WERI-Rb-1 (cell line): ENCODE measurements around the gene ATF4.

Source experiments
- DNase-seq: peaks from one replicate; pipeline ENCODE4 v3.0.0-alpha.2; 2020
- H3K27ac ChIP-seq: fragments of 250-450 bp; sonication (Bioruptor Pico); 2 replicates; pipeline ENCODE4 v1.5.1; 2020; ENCODE audit warnings: mild to moderate bottlenecking, moderate library complexity
- H3K27me3 ChIP-seq: fragments of 250-450 bp; sonication (Bioruptor Pico); 2 replicates; pipeline ENCODE4 v1.5.1; 2021; ENCODE audit warnings: mild to moderate bottlenecking, low read depth, moderate library complexity; ENCODE audit not compliant: insufficient read depth, severe bottlenecking
- H3K36me3 ChIP-seq: fragments of 250-450 bp; sonication (Bioruptor Pico); 2 replicates; pipeline ENCODE4 v1.5.1; 2020; ENCODE audit warnings: mild to moderate bottlenecking, moderate library complexity
- H3K4me3 ChIP-seq: 2 replicates; pipeline ENCODE4 v1.5.1; 2011; ENCODE audit warnings: low read depth, mild to moderate bottlenecking, control low read depth, low read length
- H3K9me3 ChIP-seq: fragments of 250-450 bp; sonication (Bioruptor Pico); 2 replicates; pipeline ENCODE4 v1.5.1; 2021; ENCODE audit warnings: mild to moderate bottlenecking, moderate library complexity; ENCODE audit not compliant: severe bottlenecking
- CTCF ChIP-seq: IDR thresholded peaks from 2 replicates; pipeline ENCODE4 v1.5.1; 2011; ENCODE audit warnings: low read depth, mild to moderate bottlenecking, control low read depth, inconsistent platforms, low read length

The ATF4 gene

DNA sequence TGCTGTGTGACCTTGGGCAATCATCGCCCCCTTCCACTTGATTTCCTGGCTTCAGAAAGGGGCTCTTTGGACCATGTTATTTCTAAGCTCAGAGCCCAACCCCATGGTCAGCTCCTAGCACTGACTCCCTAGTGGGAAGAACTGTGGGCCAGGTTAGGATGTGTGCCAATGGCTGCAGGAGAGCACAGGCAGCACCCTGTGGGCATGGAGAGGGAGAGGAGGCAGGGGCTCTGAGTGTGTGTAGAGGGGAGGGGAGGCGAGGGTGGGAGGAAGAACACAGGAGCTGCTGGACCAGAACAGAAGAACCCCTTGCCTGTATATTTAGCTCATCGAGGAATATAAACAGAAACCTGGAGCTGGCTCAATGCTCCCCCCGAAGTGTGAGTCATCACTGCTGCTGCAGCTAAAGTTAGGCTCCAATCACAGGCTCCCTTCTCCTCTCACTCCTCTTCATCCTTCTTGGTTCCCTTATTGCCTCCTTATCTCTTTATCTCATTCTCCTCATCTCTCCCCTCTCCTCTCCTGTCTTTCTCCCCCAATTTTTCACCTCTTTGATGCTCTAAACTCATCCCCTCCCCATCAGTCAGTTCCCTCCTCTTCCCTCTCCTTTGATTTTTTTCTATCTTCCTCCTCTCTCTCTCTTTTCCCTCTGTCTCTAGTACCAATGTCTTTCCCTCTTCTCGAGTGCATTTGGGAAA is 26.7 kb downstream of the ATF4 start:
- Histone ChIP-seq H3K27ac (no peak overlapping the region), H3K9me3 (no peaks in the 10 kb centered on the region), H3K4me3 (no peak overlapping the region), H3K27me3 (no peaks in the 10 kb centered on the region), H3K36me3 (no peaks in the 10 kb centered on the region)
- TF ChIP-seq CTCF, result no peak
- DNase-seq, result no peak

DNA sequence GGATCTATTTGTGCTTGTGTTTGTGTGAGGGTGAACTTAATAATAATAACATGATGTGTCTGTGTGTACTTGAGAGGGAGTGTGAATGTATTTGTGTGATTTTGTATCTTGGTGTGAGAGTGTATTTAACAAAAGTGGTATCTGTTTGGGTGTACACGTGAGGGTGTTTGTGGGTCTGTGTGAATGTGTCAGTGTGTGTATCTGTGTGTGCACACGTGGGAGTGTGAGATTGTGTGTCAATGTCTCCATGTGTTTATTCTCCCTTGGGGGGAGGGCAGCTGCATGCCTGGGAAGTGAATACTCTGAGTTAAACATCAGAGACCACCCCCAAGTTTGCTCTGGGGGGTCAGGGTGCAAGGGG is 27.2 kb downstream of the ATF4 start:
- Histone ChIP-seq H3K9me3 (no peaks in the 10 kb centered on the region), H3K27ac (no peak overlapping the region), H3K27me3 (no peaks in the 10 kb centered on the region), H3K4me3 (no peak overlapping the region), H3K36me3 (no peaks in the 10 kb centered on the region)
- no peak for DNase-seq
- TF ChIP-seq CTCF, result no peak

GRCh38 chr22:39553429-39553828 is 33.1 kb downstream of the ATF4 start:
- Histone ChIP-seq H3K4me3 (no peak overlapping the region), H3K36me3 (no peaks in the 10 kb centered on the region), H3K27me3 (no peaks in the 10 kb centered on the region), H3K9me3 (no peaks in the 10 kb centered on the region), H3K27ac (no peak overlapping the region)
- no peak for TF ChIP-seq CTCF
- no peak for DNase-seq

- Histone ChIP-seq H3K9me3 (no peaks in the 10 kb centered on the region), H3K27me3 (no peaks in the 10 kb centered on the region), H3K36me3 (no peaks in the 10 kb centered on the region), H3K27ac (no peak overlapping the region), H3K4me3 (no peak overlapping the region)
- DNase-seq, result no peak
- TF ChIP-seq CTCF, result no peak
Measured at GRCh38 chr22:39554151-39554550, 33.8 kb downstream of the ATF4 start.

- H3K4me3 ChIP-seq, result peak overlapping the region; percentile 45
- peak; percentile 77 for DNase-seq
- peak; percentile 50 for TF ChIP-seq CTCF
- no peaks in the 10 kb centered on the region for H3K9me3 ChIP-seq
- no peaks in the 10 kb centered on the region for H3K36me3 ChIP-seq
- H3K27ac ChIP-seq, result no peak overlapping the region; the same call in 1 of the 2 replicates
- no peaks in the 10 kb centered on the region for H3K27me3 ChIP-seq
Measured at GRCh38 chr22:39556970-39557841, 36.8 kb downstream of the ATF4 start.
